HepG2 (cell line): ENCODE data around the gene HDHD3.
"Not testable (repeated sequence)": the region's sequence is repeated elsewhere in the genome, so short reads cannot be mapped to it uniquely, and the experiment has no call there.

Source experiments
- CTCF ChIP-seq: sonication (generic); formaldehyde crosslinking; IDR thresholded peaks from 2 replicates; pipeline ENCODE4 v1.5.0; 2020; ENCODE audit warnings: mild to moderate bottlenecking, missing genetic modification reagents, moderate library complexity
- EED ChIP-seq: sonication (generic); formaldehyde crosslinking; IDR thresholded peaks from 2 replicates; pipeline ENCODE4 v1.5.0; 2020; ENCODE audit warnings: mild to moderate bottlenecking, missing genetic modification reagents
- ISL2 ChIP-seq: sonication (generic); formaldehyde crosslinking; IDR thresholded peaks from 2 replicates; pipeline ENCODE4 v1.5.0; 2020; ENCODE audit warnings: missing genetic modification reagents
- RAD21 ChIP-seq: fragments of 450-650 bp; formaldehyde crosslinking; IDR thresholded peaks from 2 replicates; pipeline ENCODE4 v1.5.0; 2020; ENCODE audit warnings: mild to moderate bottlenecking
- SMC3 ChIP-seq: IDR thresholded peaks from 2 replicates; pipeline ENCODE4 v1.6.1; 2011; ENCODE audit warnings: low read length, improper control_type of control experiment
- STAG1 ChIP-seq: sonication (generic); formaldehyde crosslinking; IDR thresholded peaks from 2 replicates; pipeline ENCODE4 v1.4.0; 2020; ENCODE audit warnings: missing genetic modification reagents
- TBL1XR1 ChIP-seq: fragments of 150-350 bp; IDR thresholded peaks from 2 replicates; pipeline ENCODE4 v1.6.1; 2014; ENCODE audit warnings: borderline replicate concordance, low read length; ENCODE audit not compliant: partially characterized antibody
- TFE3 ChIP-seq: IDR thresholded peaks from 2 replicates; pipeline ENCODE4 v1.6.1; 2016
- ZNF10 ChIP-seq: sonication (generic); formaldehyde crosslinking; IDR thresholded peaks from 2 replicates; pipeline ENCODE4 v1.4.0; 2020; ENCODE audit warnings: mild to moderate bottlenecking, low read depth, missing genetic modification reagents, borderline replicate concordance
- ZNF263 ChIP-seq: sonication (generic); formaldehyde crosslinking; IDR thresholded peaks from 2 replicates; pipeline ENCODE4 v1.4.0; 2020; ENCODE audit warnings: missing genetic modification reagents

- not testable (repeated sequence) for TF ChIP-seq ZNF10 (CRISPR knock-in tag); TFE3 (CRISPR knock-in tag); ISL2 (CRISPR knock-in tag); CTCF; RAD21; EED (CRISPR knock-in tag); ZNF263 (CRISPR knock-in tag); STAG1 (CRISPR knock-in tag); SMC3; TBL1XR1
Measured at GRCh38 chr9:113406353-113406752, 29.6 kb upstream of the HDHD3 start.
